ENCODE data around the gene REXO5.

- TF ChIP-seq CTCF (IDR thresholded peaks at IDR 0.05; ENCODE audit: extremely low read depth in 1 of 2, insufficient read depth in 1 of 2, low read depth in 1 of 2, low read length in 2 of 2) = no peak
- TF ChIP-seq MYC (IDR thresholded peaks at IDR 0.05; ENCODE audit: low read depth, low read length) = no peak
- no peak for TF ChIP-seq POLR2A (IDR thresholded peaks at IDR 0.05; ENCODE audit: low read depth, low read length)
- no peak for TF ChIP-seq POLR2AphosphoS5 (IDR thresholded peaks at IDR 0.05; ENCODE audit: insufficient read depth, low read depth, low read length)
- no peak for TF ChIP-seq JUN (IDR thresholded peaks at IDR 0.05; ENCODE audit: borderline replicate concordance, insufficient read depth, insufficient read length, low read depth)
Observed at GRCh38 chr16:20847550-20847949, 41.2 kb downstream of the REXO5 start.

Data from endothelial cell of umbilical vein (primary cell).